Calu3 (cell line): Measurements from ENCODE around the gene IDUA. TPM values are rescaled to one million over a fixed set of nuclear protein-coding genes. Genes with fewer than 3 reads are reported as not detected.

Experiments used
- BruUV-seq: library from RNA; stranded (reverse); fragments of 400-500 nt; replicated peaks from 2 replicates; lab custom pipeline; 2021; lab: Mats Ljungman, UMichigan
- CTCF ChIA-PET: fragments of 300-600 bp; sonication (Branson Sonifier 250); formaldehyde crosslinking; loops from one replicate; lab custom pipeline; 2022; ENCODE audit warnings: antibody characterized with exemption; lab: Charles Lee
- DNase-seq: peaks from one replicate; pipeline ENCODE4 v3.0.0; 2022
- H3K27ac Mint-ChIP-seq: one replicate; pipeline ENCODE4 v1.8.0; 2022; ENCODE audit warnings: mixed read lengths; ENCODE audit not compliant: unreplicated experiment
- H3K27me3 Mint-ChIP-seq: one replicate; pipeline ENCODE4 v1.8.0; 2022; ENCODE audit warnings: mixed read lengths; ENCODE audit not compliant: unreplicated experiment
- H3K36me3 Mint-ChIP-seq: one replicate; pipeline ENCODE4 v1.8.0; 2022; ENCODE audit warnings: mild to moderate bottlenecking, moderate library complexity, mixed read lengths; ENCODE audit not compliant: insufficient read depth, unreplicated experiment
- H3K4me1 Mint-ChIP-seq: one replicate; pipeline ENCODE4 v1.8.0; 2022; ENCODE audit warnings: mild to moderate bottlenecking, low read depth, mixed read lengths; ENCODE audit not compliant: unreplicated experiment
- H3K4me3 Mint-ChIP-seq: one replicate; pipeline ENCODE4 v1.8.0; 2022; ENCODE audit warnings: mild to moderate bottlenecking, low read depth, moderate library complexity, mixed read lengths; ENCODE audit not compliant: unreplicated experiment
- H3K9me3 Mint-ChIP-seq: one replicate; pipeline ENCODE4 v1.8.0; 2022; ENCODE audit warnings: low read depth, mixed read lengths; ENCODE audit not compliant: unreplicated experiment
- CTCF ChIP-seq: fragments of 200-600 bp; IDR thresholded peaks from one replicate; pipeline ENCODE4 v1.8.0; 2022; ENCODE audit warnings: antibody characterized with exemption; ENCODE audit not compliant: unreplicated experiment
- intact Hi-C: fragments of 100-400 bp; cut with micrococcal nuclease; formaldehyde crosslinking; loops from one replicate; pipeline ENCODE4 v1.10.0; 2022; ENCODE audit not compliant: unreplicated experiment
- total RNA-seq: library from RNA; stranded (reverse); gene quantifications from 2 replicates; pipeline ENCODE4 v1.2.3, GENCODE V29; 2022

Gene IDUA
- total RNA-seq, 1 experiment from 2014 or later = 38.8 TPM

- Mint-ChIP-seq H3K36me3 (peaks cover 15% of the 10 kb centered on the region), H3K27ac (no peak overlapping the region), H3K9me3 (no peaks in the 10 kb centered on the region), H3K4me1 (no peaks in the 10 kb centered on the region), H3K4me3 (no peak overlapping the region), H3K27me3 (no peaks in the 10 kb centered on the region)
- CTCF ChIA-PET = no interaction called here
- TF ChIP-seq CTCF = no peak
- no peak for DNase-seq
- intact Hi-C loops = no loop called here
- no TSS peak for BruUV-seq
These were observed 23.3 kb upstream of the IDUA start for GRCh38 chr4:963276-964225.

- Mint-ChIP-seq H3K9me3 (no peaks in the 10 kb centered on the region), H3K4me3 (no peak overlapping the region), H3K36me3 (peaks cover 14% of the 10 kb centered on the region), H3K27me3 (no peaks in the 10 kb centered on the region), H3K4me1 (no peaks in the 10 kb centered on the region), H3K27ac (no peak overlapping the region)
- CTCF ChIA-PET = no interaction called here
- DNase-seq = no peak
- TF ChIP-seq CTCF = no peak
- intact Hi-C loops = no loop called here
- no TSS peak for BruUV-seq
These were observed 22.4 kb upstream of the IDUA start for GRCh38 chr4:964346-965025.

- no peak for TF ChIP-seq CTCF
- H3K4me3 Mint-ChIP-seq = no peak overlapping the region
- H3K9me3 Mint-ChIP-seq = no peaks in the 10 kb centered on the region
- CTCF ChIA-PET = no interaction called here
- DNase-seq = no peak
- H3K36me3 Mint-ChIP-seq = peaks cover 9% of the 10 kb centered on the region
- no peaks in the 10 kb centered on the region for H3K4me1 Mint-ChIP-seq
- H3K27me3 Mint-ChIP-seq = no peaks in the 10 kb centered on the region
- intact Hi-C loops = no loop called here
- no TSS peak for BruUV-seq
- no peak overlapping the region for H3K27ac Mint-ChIP-seq
These were observed 21.6 kb upstream of the IDUA start for GRCh38 chr4:965048-965765.

GRCh38 chr4:965766-966134, 21.1 kb upstream of the IDUA start:
- TF ChIP-seq CTCF = no peak
- DNase-seq = no peak
- Mint-ChIP-seq H3K36me3 (peaks cover 9% of the 10 kb centered on the region), H3K4me1 (peaks cover 5% of the 10 kb centered on the region), H3K27ac (no peak overlapping the region), H3K4me3 (no peak overlapping the region), H3K9me3 (no peaks in the 10 kb centered on the region), H3K27me3 (no peaks in the 10 kb centered on the region)
- CTCF ChIA-PET = no interaction called here
- intact Hi-C loops = no loop called here
- no TSS peak for BruUV-seq
